OCI-LY1 (cell line): ENCODE measurements around the gene CYP21A2.

ENCODE experiments used
- CTCF ChIP-seq: fragments of 200-600 bp; sonication (generic), shearing (Covaris generic); IDR thresholded peaks from 2 replicates; pipeline ENCODE4 v1.5.1; 2017; ENCODE audit warnings: mild to moderate bottlenecking, antibody characterized with exemption, low read length, moderate library complexity, mixed read lengths
- EZH2 ChIP-seq: fragments of 200-600 bp; sonication (generic), shearing (Covaris generic); IDR thresholded peaks from 2 replicates; pipeline ENCODE4 v1.8.0; 2017; ENCODE audit warnings: borderline replicate concordance, mixed run types, mild to moderate bottlenecking, antibody characterized with exemption, low read length, moderate library complexity, mixed read lengths

DNA sequence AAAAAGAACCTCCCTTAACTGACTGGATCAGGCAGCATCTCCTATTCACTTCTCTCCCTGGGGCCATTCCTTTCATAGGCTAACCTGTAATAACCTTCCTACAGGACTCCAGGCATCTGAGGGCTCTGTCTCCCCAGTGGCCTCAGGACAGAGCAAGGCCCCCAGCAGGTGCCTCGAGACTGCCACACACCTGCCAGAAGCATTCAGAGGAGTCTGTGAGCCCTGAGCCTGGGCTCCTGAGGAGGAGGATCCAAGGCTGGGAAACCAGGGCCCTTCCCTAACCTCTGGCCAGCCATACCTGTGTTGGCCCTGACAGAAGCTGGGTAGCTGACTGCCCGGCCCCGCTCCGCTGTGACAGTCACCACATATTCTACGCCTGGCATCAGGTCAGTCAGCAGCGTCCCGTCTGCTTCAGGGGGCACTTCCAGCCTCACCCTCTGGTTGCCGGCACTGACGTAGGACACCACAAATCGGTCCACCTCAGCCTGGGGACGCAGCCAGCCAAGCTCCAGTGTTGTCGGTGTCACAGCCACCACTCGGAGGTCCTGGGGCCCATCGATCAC is 50.4 kb downstream of the CYP21A2 start:
- no peak for TF ChIP-seq CTCF
- no peak for TF ChIP-seq EZH2
